ENCODE measurements around the gene BICD1.

BICD1 gene

GRCh38 chr12:32407795-32408194 is 301.1 kb downstream of the BICD1 start:
- no peak for DNase-seq (ENCODE audit: low read depth)

GRCh38 chr12:32413412-32413811 is 306.8 kb downstream of the BICD1 start:
- no peak for DNase-seq (ENCODE audit: low read depth)

GRCh38 chr12:32418221-32418620 is 311.6 kb downstream of the BICD1 start:
- DNase-seq (ENCODE audit: low read depth): no peak

- DNase-seq (ENCODE audit: low read depth): no peak
These were observed 312.4 kb downstream of the BICD1 start for GRCh38 chr12:32418903-32419519.

- DNase-seq (ENCODE audit: low read depth): no peak
These were observed 312.9 kb downstream of the BICD1 start for GRCh38 chr12:32419520-32419960.

GRCh38 chr12:32420356-32420755 is 313.7 kb downstream of the BICD1 start:
- DNase-seq (ENCODE audit: low read depth): no peak

GRCh38 chr12:32423559-32423958 is 316.9 kb downstream of the BICD1 start:
- DNase-seq (ENCODE audit: low read depth): no peak

GRCh38 chr12:32431025-32431424 is 324.4 kb downstream of the BICD1 start:
- no peak for DNase-seq (ENCODE audit: low read depth)
